Stimulated activated CD4-positive, alpha-beta T cell treated with anti-CD3 and anti-CD28 coated beads, Interleukin-1b, Interleukin-23, amount 100 ng/mL, for 1 hour (primary cell): ENCODE results near the gene NEAT1.

Source experiments
- DNase-seq, 2 donors: peaks; one replicate each; pipeline ENCODE4 v3.0.0-alpha.2; 2020; ENCODE audit warnings: low read depth in 2 of 2

The NEAT1 gene

GRCh38 chr11:65389294-65389980 is 33.2 kb upstream of the NEAT1 start:
- DNase-seq, result no peak

- no peak for DNase-seq
Measured at GRCh38 chr11:65390099-65390941, 32.3 kb upstream of the NEAT1 start.

GRCh38 chr11:65390996-65391395 is 31.6 kb upstream of the NEAT1 start:
- no peak for DNase-seq

- DNase-seq, result no peak
Measured at GRCh38 chr11:65392186-65392829, 30.3 kb upstream of the NEAT1 start.

GRCh38 chr11:65392899-65393298 is 29.7 kb upstream of the NEAT1 start:
- no peak for DNase-seq

GRCh38 chr11:65393513-65394079 is 29.0 kb upstream of the NEAT1 start:
- no peak for DNase-seq

GRCh38 chr11:65394125-65394536 is 28.5 kb upstream of the NEAT1 start:
- DNase-seq, result no peak

- no peak for DNase-seq
Measured at GRCh38 chr11:65395961-65396530, 26.6 kb upstream of the NEAT1 start.

GRCh38 chr11:65396769-65397745 is 25.5 kb upstream of the NEAT1 start:
- no peak for DNase-seq

GRCh38 chr11:65398362-65398910 is 24.2 kb upstream of the NEAT1 start:
- no peak for DNase-seq

GRCh38 chr11:65399249-65399648 is 23.3 kb upstream of the NEAT1 start:
- DNase-seq, result no peak

- no peak for DNase-seq
Measured at GRCh38 chr11:65399845-65400244, 22.8 kb upstream of the NEAT1 start.

GRCh38 chr11:65400307-65401072 is 22.1 kb upstream of the NEAT1 start:
- DNase-seq, result no peak

GRCh38 chr11:65401073-65401802 is 21.4 kb upstream of the NEAT1 start:
- DNase-seq, result no peak

- no peak for DNase-seq
Measured at GRCh38 chr11:65401803-65402248, 20.8 kb upstream of the NEAT1 start.

- DNase-seq, result no peak
Measured at GRCh38 chr11:65402790-65403189, 19.8 kb upstream of the NEAT1 start.

GRCh38 chr11:65403607-65404121 is 18.9 kb upstream of the NEAT1 start:
- no peak for DNase-seq

GRCh38 chr11:65404210-65404609 is 18.4 kb upstream of the NEAT1 start:
- no peak for DNase-seq
